Muscle of leg (tissue), 9 donors: ENCODE results near the gene USP30. TPM values are rescaled to one million over a fixed set of nuclear protein-coding genes. Genes with fewer than 3 reads are reported as not detected.

Experiments
- polyA plus RNA-seq, 8 donors: library from polyadenylated mRNA; unstranded; fragments of 120-200 nt; gene quantifications; one replicate each; pipeline versions ENCODE4 v1.2.1 to v1.2.3, GENCODE V29; 2013; ENCODE audit warnings: inconsistent platforms in 1 of 8, low replicate concordance in 1 of 8; ENCODE audit not compliant: insufficient read length in 8 of 8, insufficient read depth in 1 of 8
- total RNA-seq: library from RNA; stranded (reverse); fragments of 120-200 nt; gene quantifications from one replicate; pipeline ENCODE4 v1.2.4, GENCODE V29; 2013

The USP30 gene
- total and polyA plus RNA-seq, 9 donors: 10.1 to 14.8 (median 12.5) TPM

Other genes with a start within 250 kb of the USP30 start
- 7.5 TPM for gene SSH1, start 195.0 kb upstream of the USP30 start, total RNA-seq
- gene SSH1, start 195.0 kb upstream of the USP30 start, polyA plus RNA-seq: 10 to 100 TPM; 12.1 to 20.8 (median 16.6) TPM
- 0.09 TPM for gene DAO, start 172.5 kb upstream of the USP30 start, total RNA-seq
- gene DAO, start 172.5 kb upstream of the USP30 start, polyA plus RNA-seq: under 1 TPM in 6 of 8 donors, not detected in 2; 0.12 to 0.52 (median 0.19) TPM
- gene SVOP, start 31.5 kb upstream of the USP30 start, total RNA-seq: 0.27 TPM
- gene SVOP, start 31.5 kb upstream of the USP30 start, polyA plus RNA-seq: under 1 TPM; 0.02 to 0.65 (median 0.18) TPM
- gene ALKBH2, start 40.9 kb downstream of the USP30 start, total RNA-seq: 25.8 TPM
- gene ALKBH2, start 40.9 kb downstream of the USP30 start, polyA plus RNA-seq: 10 to 100 TPM; 20.3 to 32.3 (median 23.1) TPM
- 20.1 TPM for gene UNG, start 45.0 kb downstream of the USP30 start, total RNA-seq
- gene UNG, start 45.0 kb downstream of the USP30 start, polyA plus RNA-seq: 10 to 100 TPM; 24.6 to 27.7 (median 26.3) TPM
- gene ACACB, start 64.0 kb downstream of the USP30 start, total RNA-seq: 10.3 TPM
- 10 to 100 TPM in 1 of 8 donors, 1 to 10 TPM in 7; 6.4 to 10.4 (median 7.8) TPM for gene ACACB, start 64.0 kb downstream of the USP30 start, polyA plus RNA-seq